ENCODE measurements around the gene SH3GL1.

DNA sequence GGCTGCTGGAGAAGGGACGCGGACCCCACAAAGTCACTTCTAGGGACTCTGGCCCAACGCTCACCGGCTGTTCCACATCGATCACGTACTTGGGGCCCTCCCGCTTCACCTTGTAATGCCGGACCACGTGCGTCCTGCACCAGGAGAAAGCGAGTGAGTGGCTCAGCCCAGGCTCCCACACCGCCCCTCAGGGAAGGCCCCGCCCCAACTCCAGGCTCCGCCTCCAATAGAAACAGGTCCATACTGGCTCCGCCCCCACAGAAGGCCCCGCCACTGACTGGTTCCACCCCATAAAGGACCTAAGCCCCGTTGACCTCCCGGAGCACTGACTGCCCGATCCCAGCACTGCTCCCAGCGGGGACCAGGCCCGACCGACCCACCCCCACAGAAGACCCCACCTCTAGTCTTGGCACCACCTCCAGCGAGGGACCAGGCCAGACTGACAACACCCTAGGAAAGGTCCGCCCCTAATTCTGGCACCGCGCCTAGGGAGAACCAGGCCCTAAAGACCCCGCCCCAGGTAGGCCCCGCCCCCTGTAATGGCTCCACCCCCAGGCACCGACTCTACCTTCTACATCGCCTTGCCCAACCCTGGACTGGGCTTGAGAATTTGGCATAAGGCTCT is 73.0 kb downstream of the SH3GL1 start:
- TF ChIP-seq, protein P1, sequence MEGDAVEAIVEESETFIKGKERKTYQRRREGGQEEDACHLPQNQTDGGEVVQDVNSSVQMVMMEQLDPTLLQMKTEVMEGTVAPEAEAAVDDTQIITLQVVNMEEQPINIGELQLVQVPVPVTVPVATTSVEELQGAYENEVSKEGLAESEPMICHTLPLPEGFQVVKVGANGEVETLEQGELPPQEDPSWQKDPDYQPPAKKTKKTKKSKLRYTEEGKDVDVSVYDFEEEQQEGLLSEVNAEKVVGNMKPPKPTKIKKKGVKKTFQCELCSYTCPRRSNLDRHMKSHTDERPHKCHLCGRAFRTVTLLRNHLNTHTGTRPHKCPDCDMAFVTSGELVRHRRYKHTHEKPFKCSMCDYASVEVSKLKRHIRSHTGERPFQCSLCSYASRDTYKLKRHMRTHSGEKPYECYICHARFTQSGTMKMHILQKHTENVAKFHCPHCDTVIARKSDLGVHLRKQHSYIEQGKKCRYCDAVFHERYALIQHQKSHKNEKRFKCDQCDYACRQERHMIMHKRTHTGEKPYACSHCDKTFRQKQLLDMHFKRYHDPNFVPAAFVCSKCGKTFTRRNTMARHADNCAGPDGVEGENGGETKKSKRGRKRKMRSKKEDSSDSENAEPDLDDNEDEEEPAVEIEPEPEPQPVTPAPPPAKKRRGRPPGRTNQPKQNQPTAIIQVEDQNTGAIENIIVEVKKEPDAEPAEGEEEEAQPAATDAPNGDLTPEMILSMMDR (conservative IDR thresholded peaks at IDR 0.05; ENCODE audit: low read length), result no peak
- no peak for TF ChIP-seq EZH2phosphoT487 (IDR thresholded peaks at IDR 0.05; ENCODE audit: borderline replicate concordance, low read depth, low read length)

Data from OCI-LY7 (cell line).